ENCODE measurements around the gene CCR7. TPM values are rescaled to one million over a fixed set of nuclear protein-coding genes. Genes with fewer than 3 reads are reported as not detected.

Gene CCR7
- total RNA-seq, 6 experiments from 2014 or later, result not detected

DNA sequence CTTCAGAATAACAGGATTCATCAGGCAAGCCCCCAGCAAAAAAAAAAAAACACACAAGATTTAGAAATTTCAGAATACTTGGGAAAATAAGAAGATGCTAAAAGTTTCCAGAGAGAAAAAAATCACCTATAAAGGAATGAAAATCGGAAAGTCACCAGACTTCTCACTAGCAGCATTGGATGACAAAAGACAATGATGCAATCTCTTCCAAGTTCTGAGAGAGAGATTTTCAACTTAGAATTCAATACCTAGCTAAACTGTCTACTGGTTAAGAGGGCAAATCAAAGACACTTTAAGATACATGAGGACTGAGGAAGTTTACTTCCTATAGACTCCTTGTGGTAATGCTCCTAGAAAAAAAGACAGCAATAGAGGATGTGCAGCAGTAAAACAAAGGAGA, 40.0 kb downstream of the CCR7 start:
- Mint-ChIP-seq H3K36me3 (ENCODE audit: low read depth) (peaks cover 22% of the 10 kb centered on the region), H3K4me1 (ENCODE audit: low read depth) (peaks cover 30% of the 10 kb centered on the region)

DNA sequence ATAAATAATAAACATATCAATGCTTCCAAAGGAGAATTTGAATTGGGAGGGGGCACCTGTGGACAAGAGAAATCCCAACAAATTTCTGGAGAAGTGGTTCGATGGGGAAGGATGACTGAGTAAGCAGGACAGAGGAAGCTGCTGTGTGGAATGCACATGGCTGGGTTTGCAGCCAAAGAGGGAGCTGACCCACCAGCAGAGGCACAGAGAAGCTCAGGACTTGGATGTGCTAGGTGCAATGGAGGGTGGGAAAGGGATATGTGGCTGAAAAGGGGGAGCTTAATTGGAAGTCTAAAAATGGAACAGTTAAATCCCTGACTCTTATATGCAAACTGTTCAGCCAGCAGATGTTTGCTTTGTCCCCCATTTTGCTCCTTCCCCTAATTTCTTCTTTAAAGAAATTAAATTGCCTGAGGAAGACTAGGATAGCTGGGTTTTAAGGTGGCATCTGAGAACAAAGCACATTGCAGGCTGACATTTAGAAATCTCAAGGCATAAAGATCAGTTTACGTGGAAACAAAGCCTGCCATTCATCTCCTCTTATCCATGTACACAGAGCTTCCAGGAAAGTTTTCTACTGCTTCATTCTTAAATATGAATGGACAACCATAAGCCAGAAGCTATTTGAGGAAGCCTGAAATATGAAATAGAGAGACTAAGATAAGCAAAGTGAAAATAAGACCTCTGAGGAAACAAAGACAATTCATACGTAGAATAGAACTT, 40.9 kb downstream of the CCR7 start:
- Mint-ChIP-seq H3K27ac (no peak overlapping the region), H3K9me3 (peaks cover 24% of the 10 kb centered on the region), H3K4me1 (ENCODE audit: low read depth) (peaks cover 32% of the 10 kb centered on the region), H3K36me3 (ENCODE audit: low read depth) (peaks cover 22% of the 10 kb centered on the region), H3K27me3 (ENCODE audit: insufficient read depth) (no peaks in the 10 kb centered on the region; the same call in 1 of the 2 replicates), H3K4me3 (no peak overlapping the region)
- no peak for DNase-seq
- TF ChIP-seq, protein P1, sequence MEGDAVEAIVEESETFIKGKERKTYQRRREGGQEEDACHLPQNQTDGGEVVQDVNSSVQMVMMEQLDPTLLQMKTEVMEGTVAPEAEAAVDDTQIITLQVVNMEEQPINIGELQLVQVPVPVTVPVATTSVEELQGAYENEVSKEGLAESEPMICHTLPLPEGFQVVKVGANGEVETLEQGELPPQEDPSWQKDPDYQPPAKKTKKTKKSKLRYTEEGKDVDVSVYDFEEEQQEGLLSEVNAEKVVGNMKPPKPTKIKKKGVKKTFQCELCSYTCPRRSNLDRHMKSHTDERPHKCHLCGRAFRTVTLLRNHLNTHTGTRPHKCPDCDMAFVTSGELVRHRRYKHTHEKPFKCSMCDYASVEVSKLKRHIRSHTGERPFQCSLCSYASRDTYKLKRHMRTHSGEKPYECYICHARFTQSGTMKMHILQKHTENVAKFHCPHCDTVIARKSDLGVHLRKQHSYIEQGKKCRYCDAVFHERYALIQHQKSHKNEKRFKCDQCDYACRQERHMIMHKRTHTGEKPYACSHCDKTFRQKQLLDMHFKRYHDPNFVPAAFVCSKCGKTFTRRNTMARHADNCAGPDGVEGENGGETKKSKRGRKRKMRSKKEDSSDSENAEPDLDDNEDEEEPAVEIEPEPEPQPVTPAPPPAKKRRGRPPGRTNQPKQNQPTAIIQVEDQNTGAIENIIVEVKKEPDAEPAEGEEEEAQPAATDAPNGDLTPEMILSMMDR (IDR thresholded peaks at IDR 0.05), result no peak

More for the DNA sequence above, 40.0 kb downstream of the CCR7 start:
- peaks cover 24% of the 10 kb centered on the region for H3K9me3 Mint-ChIP-seq
- no peak for DNase-seq
- H3K4me3 Mint-ChIP-seq, result no peak overlapping the region
- TF ChIP-seq, protein P1 (IDR thresholded peaks at IDR 0.05), result no peak
- no peaks in the 10 kb centered on the region; the same call in 1 of the 2 replicates for H3K27me3 Mint-ChIP-seq (ENCODE audit: insufficient read depth)
- H3K27ac Mint-ChIP-seq, result no peak overlapping the region

DNA sequence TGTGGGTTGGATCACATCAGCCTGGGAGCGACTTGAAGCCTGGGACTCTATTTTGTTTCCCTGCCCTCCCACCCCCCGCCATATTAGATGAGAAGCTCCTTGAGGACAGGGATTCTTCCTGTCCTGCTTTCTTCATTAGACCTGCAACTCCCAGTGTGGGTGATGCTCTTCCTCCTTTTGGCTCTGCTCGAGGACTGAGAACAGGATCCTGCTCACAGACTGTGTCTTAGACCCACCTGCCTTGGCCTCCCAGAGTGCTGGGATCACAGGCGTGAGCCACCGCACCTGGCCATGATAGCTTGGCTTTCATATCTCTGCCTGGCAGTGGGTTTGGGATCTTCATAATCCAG, 42.3 kb downstream of the CCR7 start:
- Mint-ChIP-seq H3K27ac (peak overlapping the region; percentile 44; the same call in 1 of the 2 replicates), H3K4me1 (ENCODE audit: low read depth) (peaks cover 47% of the 10 kb centered on the region), H3K27me3 (ENCODE audit: insufficient read depth) (no peaks in the 10 kb centered on the region; the same call in 1 of the 2 replicates), H3K4me3 (no peak overlapping the region), H3K36me3 (ENCODE audit: low read depth) (peaks cover 22% of the 10 kb centered on the region), H3K9me3 (peaks cover 24% of the 10 kb centered on the region)
- TF ChIP-seq, protein P1 (IDR thresholded peaks at IDR 0.05), result no peak
- DNase-seq, result no peak

DNA sequence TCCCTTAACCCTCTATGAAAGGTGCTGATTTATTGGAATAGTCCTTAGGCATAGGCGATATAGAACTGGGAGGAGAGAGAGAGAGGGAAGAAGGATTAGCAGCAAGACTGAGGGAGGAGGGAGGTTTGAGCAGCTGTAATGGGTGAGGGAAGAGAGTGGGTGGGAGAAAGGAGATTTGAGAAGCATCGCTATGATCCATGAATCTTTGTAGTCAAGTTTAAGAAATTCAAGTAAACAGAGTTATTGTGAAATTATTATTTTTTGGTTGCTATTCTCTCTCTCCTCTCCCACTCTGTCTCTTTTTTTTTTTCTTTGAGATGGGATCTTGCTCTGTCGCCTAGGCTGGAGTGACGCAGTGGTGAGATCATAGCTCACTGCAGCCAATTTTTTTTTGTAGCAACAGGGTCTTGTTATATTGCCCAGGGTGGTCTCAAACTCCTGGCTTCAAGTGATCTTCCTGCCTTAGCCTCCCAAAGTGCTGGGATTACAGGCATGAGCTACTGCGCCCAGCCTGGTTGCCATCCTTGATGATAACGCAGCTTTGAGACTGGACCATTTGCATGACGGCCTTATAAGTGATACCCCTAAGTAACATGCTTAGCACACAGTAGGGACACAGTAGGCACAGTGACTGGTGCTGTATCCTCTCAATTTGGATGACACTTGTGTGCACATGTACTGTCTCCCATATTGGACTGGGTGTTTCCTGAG, 42.9 kb downstream of the CCR7 start:
- DNase-seq, result no peak
- peaks cover 22% of the 10 kb centered on the region for H3K36me3 Mint-ChIP-seq (ENCODE audit: low read depth)
- peaks cover 24% of the 10 kb centered on the region for H3K9me3 Mint-ChIP-seq
- H3K4me1 Mint-ChIP-seq (ENCODE audit: low read depth), result peaks cover 52% of the 10 kb centered on the region
- H3K27me3 Mint-ChIP-seq (ENCODE audit: insufficient read depth), result no peaks in the 10 kb centered on the region; the same call in 1 of the 2 replicates
- no peak overlapping the region for H3K4me3 Mint-ChIP-seq
- TF ChIP-seq, protein P1 (IDR thresholded peaks at IDR 0.05), result no peak
- peak overlapping the region; percentile 93 for H3K27ac Mint-ChIP-seq

DNA sequence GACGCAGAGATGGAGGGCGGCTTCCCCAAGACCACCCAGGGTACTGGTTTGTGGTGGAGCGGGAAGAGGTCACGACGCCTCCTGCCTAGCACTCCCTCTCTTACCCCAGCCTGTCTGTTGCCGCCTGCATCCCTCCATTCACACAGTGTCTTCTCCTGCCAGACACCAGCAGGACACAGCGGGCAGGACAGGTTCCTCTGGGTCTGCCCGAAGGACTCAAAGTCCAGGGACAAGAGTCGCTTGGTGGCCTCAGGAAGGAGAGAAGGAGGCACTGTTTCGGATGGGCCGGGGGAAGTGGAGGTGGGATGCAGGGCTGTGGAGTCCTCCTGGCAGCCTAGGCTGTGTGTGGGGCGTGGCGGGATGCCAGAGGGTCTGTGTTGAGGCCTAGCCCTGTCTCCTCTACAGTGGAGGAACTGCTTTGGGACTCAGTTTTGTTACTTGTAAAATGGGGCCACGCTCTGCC, 44.2 kb downstream of the CCR7 start:
- peak overlapping the region; percentile 93 for H3K27ac Mint-ChIP-seq
- peaks cover 61% of the 10 kb centered on the region for H3K4me1 Mint-ChIP-seq (ENCODE audit: low read depth)
- H3K9me3 Mint-ChIP-seq, result peaks cover 20% of the 10 kb centered on the region
- TF ChIP-seq, protein P1 (IDR thresholded peaks at IDR 0.05), result no peak
- peak overlapping the region; percentile 64 for H3K4me3 Mint-ChIP-seq
- H3K27me3 Mint-ChIP-seq (ENCODE audit: insufficient read depth), result no peaks in the 10 kb centered on the region
- no peak for DNase-seq
- H3K36me3 Mint-ChIP-seq (ENCODE audit: low read depth), result peaks cover 15% of the 10 kb centered on the region

Measured in HFFc6 (cell line).